Measurements from ENCODE around the gene TOM1.

The TOM1 gene

DNA sequence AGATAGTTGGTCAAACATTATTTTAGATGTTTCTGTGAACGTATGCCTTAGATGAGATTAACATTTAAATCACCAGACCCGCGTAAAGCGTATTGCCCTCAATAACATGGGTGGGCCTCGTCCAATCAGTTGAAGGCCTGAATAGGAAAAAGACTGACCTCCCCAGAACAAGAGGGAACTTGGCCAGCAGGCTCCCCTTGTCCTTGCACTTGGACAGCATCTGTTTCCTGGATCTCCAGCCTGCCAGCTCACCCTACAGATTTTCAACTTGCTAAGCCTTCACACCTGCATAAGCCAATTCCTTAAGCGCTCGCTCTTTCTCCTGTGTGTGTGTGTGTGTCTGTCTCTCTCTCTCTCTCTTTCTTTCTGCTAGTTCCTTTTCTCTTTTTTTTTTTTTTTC, 8.2 kb downstream of the TOM1 start:
- DNase-seq = no peak
- Histone ChIP-seq H3K36me3 (no peaks in the 10 kb centered on the region), H3K27ac (no peak overlapping the region), H3K27me3 (ENCODE audit: insufficient read depth, low read depth, severe bottlenecking) (no peaks in the 10 kb centered on the region), H3K4me3 (ENCODE audit: low read depth, low read length) (no peak overlapping the region), H3K9me3 (ENCODE audit: severe bottlenecking) (no peaks in the 10 kb centered on the region)
- TF ChIP-seq, protein P1, sequence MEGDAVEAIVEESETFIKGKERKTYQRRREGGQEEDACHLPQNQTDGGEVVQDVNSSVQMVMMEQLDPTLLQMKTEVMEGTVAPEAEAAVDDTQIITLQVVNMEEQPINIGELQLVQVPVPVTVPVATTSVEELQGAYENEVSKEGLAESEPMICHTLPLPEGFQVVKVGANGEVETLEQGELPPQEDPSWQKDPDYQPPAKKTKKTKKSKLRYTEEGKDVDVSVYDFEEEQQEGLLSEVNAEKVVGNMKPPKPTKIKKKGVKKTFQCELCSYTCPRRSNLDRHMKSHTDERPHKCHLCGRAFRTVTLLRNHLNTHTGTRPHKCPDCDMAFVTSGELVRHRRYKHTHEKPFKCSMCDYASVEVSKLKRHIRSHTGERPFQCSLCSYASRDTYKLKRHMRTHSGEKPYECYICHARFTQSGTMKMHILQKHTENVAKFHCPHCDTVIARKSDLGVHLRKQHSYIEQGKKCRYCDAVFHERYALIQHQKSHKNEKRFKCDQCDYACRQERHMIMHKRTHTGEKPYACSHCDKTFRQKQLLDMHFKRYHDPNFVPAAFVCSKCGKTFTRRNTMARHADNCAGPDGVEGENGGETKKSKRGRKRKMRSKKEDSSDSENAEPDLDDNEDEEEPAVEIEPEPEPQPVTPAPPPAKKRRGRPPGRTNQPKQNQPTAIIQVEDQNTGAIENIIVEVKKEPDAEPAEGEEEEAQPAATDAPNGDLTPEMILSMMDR (IDR thresholded peaks at IDR 0.05; ENCODE audit: low read depth, low read length) = no peak

DNA sequence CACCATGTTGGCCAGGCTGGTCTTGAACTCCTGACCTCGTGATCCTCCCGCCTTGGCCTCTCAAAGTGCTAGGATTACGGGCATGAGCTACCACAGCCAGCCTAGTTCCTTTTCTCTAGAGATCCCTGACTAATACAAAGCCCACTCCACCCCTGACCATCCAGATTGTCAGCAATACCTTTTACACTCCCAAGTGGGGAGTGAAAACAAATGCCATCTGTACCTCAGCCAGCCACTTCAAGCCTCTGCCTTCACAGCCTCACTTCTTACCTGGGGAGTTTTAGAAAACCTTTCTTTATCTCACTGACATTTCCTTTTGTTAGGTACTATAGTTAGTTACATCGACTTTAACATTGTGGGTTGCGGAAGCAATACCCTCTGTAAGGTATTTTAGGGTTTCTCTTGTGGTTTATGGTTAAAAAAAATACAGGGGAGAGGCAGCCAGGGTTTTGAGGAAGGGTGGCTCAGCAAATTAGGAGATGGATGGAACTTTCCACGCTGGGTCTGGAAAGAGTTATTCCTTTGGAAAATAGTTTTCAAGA, 8.9 kb downstream of the TOM1 start:
- H3K27ac ChIP-seq = no peak overlapping the region
- no peaks in the 10 kb centered on the region for H3K36me3 ChIP-seq
- TF ChIP-seq, protein P1 (IDR thresholded peaks at IDR 0.05; ENCODE audit: low read depth, low read length) = no peak
- no peak overlapping the region for H3K4me3 ChIP-seq (ENCODE audit: low read depth, low read length)
- H3K27me3 ChIP-seq (ENCODE audit: insufficient read depth, low read depth, severe bottlenecking) = no peaks in the 10 kb centered on the region
- no peaks in the 10 kb centered on the region for H3K9me3 ChIP-seq (ENCODE audit: severe bottlenecking)
- no peak for DNase-seq

DNA sequence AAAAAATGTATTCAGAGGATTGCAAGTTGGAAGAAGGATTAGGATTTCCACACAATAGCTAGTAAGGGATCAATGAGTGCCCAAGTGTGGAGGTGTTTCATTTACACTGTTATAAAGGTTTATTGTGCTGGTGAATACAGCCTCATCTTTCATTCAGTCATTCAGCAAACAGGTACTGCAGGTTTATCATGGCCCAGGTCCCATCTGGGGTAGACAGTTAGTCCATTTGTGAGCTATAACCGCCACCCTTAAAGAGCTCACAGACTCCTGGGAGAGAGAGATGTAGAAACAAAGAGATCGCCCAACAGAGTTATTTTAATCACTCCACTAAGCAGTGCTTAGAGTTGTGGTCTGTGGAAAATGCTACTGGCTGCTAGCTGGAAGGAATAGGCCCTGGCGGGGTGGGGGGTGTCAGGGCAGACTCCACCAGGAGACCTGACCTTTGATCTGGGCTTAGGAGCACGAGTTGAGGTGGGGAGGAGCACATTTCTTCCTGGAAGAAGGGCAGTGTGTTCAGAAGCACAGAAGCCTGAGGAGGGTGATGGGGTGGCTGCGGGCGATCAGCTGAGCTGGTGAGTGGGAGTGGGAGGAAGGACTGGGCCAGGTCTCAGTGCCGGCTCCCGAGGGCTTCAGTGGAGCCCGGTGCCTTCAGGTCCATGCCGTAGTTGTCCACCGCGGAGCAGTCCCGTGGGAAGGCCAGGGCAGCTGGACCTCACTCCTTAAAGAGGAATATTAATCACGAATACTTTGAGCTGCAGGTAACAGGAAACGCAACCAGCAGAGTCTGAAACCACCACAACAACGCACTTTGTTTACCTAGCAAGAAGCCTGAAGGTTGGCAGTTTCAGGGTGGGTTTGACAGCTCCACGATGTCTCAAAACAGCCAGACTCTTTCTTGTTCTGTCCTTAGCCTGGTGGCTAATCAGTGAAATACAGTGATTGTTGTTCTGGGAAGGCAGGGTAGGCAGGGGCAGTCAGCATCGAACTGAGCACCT, 11.2 kb downstream of the TOM1 start:
- H3K36me3 ChIP-seq = no peaks in the 10 kb centered on the region
- no peak for DNase-seq
- no peak overlapping the region for H3K27ac ChIP-seq
- TF ChIP-seq, protein P1 (IDR thresholded peaks at IDR 0.05; ENCODE audit: low read depth, low read length) = no peak
- H3K9me3 ChIP-seq (ENCODE audit: severe bottlenecking) = no peaks in the 10 kb centered on the region
- no peaks in the 10 kb centered on the region for H3K27me3 ChIP-seq (ENCODE audit: insufficient read depth, low read depth, severe bottlenecking)
- no peak overlapping the region for H3K4me3 ChIP-seq (ENCODE audit: low read depth, low read length)

GRCh38 chr22:35311551-35311999, 11.9 kb downstream of the TOM1 start:
- H3K27me3 ChIP-seq (ENCODE audit: insufficient read depth, low read depth, severe bottlenecking) = no peaks in the 10 kb centered on the region
- H3K27ac ChIP-seq = no peak overlapping the region
- TF ChIP-seq, protein P1 (IDR thresholded peaks at IDR 0.05; ENCODE audit: low read depth, low read length) = 0 out of 2 replicates have a peak, but pooled peaks have one; percentile 5
- no peak overlapping the region for H3K4me3 ChIP-seq (ENCODE audit: low read depth, low read length)
- no peaks in the 10 kb centered on the region for H3K9me3 ChIP-seq (ENCODE audit: severe bottlenecking)
- no peak for DNase-seq
- H3K36me3 ChIP-seq = no peaks in the 10 kb centered on the region

DNA sequence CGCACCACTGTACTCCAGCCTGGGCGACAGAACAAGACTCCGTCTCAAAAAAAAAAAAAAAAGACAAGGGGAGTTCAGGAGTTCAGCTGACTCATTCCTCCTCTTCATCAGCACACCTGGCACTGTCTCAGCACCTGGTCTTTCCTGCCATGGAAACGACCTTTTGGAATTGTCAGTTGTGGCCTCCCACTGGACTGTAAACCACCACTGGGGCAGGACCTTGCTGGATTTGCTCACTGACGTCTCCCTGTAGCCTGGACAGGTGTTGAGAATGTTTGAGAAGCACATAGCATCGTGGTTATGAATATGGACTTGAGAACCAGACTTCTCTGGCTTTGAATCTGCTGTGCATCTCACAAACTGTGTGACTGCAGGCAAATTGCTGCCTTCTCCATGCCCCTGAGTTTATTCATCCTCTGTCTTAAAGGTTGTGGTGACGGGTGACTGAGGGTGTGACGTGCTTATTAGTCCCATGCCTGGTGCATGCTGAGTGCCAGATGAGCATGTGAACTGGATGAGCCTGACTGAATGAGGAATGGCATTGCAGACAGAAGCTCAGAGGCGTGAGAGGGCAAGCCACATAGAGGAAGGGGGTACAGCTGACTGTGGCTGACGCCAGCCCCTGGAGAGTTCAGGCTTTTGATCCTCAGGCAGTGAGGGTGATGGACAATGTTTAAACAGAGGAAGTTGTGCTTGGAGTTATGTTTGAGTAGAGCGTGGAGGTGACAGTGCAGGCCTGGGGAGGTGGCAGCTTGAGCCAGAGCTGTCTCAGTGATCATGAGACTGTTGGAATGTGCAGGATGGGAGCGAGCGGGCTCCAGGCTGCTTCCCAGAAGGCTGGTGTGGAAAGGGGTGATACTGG, 12.7 kb downstream of the TOM1 start:
- H3K27me3 ChIP-seq (ENCODE audit: insufficient read depth, low read depth, severe bottlenecking) = no peaks in the 10 kb centered on the region
- H3K4me3 ChIP-seq (ENCODE audit: low read depth, low read length) = no peak overlapping the region
- DNase-seq = no peak
- TF ChIP-seq, protein P1 (IDR thresholded peaks at IDR 0.05; ENCODE audit: low read depth, low read length) = no peak
- no peaks in the 10 kb centered on the region for H3K9me3 ChIP-seq (ENCODE audit: severe bottlenecking)
- H3K36me3 ChIP-seq = no peaks in the 10 kb centered on the region
- no peak overlapping the region for H3K27ac ChIP-seq
